CD4-positive, CD25-positive, alpha-beta regulatory T cell (primary cell): ENCODE data around the gene P3H3. TPM values are rescaled to one million over a fixed set of nuclear protein-coding genes. Genes with fewer than 3 reads are reported as not detected.
A peak's percentile ranks its signal among the peaks of the same experiment; 100 is the strongest.

ENCODE experiments used
- ATAC-seq, 2 donors: fragments of 150-1000 bp; cut with Tn5 transposase; one replicate each; pipeline ENCODE4 v1.10.0; 2021; ENCODE audit warnings: low read depth in 2 of 2, moderate number of reproducible peaks in 2 of 2, moderate library complexity in 1 of 2
- DNase-seq, 3 donors: peaks; one replicate each; pipeline versions ENCODE4 v3.0.0 to v3.0.0-alpha.2; 2012 to 2022; ENCODE audit warnings: mixed read lengths in 1 of 3
- H3K27ac ChIP-seq: one replicate; pipeline ENCODE4 v1.7.0; 2013; ENCODE audit warnings: mild to moderate bottlenecking, low read length; ENCODE audit not compliant: insufficient read depth, poor library complexity, severe bottlenecking
- H3K27me3 ChIP-seq: one replicate; pipeline ENCODE4 v1.7.0; 2013; ENCODE audit warnings: low read length; ENCODE audit not compliant: control insufficient read depth, insufficient read depth
- H3K36me3 ChIP-seq: one replicate; pipeline ENCODE4 v1.7.0; 2013; ENCODE audit warnings: mild to moderate bottlenecking, low read length, moderate library complexity; ENCODE audit not compliant: control insufficient read depth, insufficient read depth
- H3K4me1 ChIP-seq: 2 replicates; pipeline ENCODE4 v1.7.0; 2013; ENCODE audit warnings: mild to moderate bottlenecking, low read length; ENCODE audit not compliant: insufficient read depth, control insufficient read depth, poor library complexity, severe bottlenecking
- H3K4me3 ChIP-seq: one replicate; pipeline ENCODE4 v1.7.0; 2013; ENCODE audit warnings: low read depth, mild to moderate bottlenecking, low read length, moderate library complexity
- H3K9me3 ChIP-seq, 2 experiments: 1 replicate in 1 of 2; 2 replicates in 1 of 2; pipeline ENCODE4 v1.7.0; 2013; ENCODE audit warnings: low read length in 2 of 2, mild to moderate bottlenecking in 1 of 2, moderate library complexity in 1 of 2; ENCODE audit not compliant: control insufficient read depth in 2 of 2
- H3K27ac Mint-ChIP-seq, 3 donors: one replicate each; pipeline ENCODE4 v1.8.0; 2020 to 2022; ENCODE audit warnings: mild to moderate bottlenecking in 3 of 3, mixed read lengths in 3 of 3, moderate library complexity in 2 of 3
- H3K27me3 Mint-ChIP-seq: one replicate; pipeline ENCODE4 v1.8.0; 2022; ENCODE audit warnings: mild to moderate bottlenecking, mixed read lengths
- H3K36me3 Mint-ChIP-seq: one replicate; pipeline ENCODE4 v1.8.0; 2020; ENCODE audit warnings: mixed read lengths
- H3K4me1 Mint-ChIP-seq, 4 donors: one replicate each; pipeline ENCODE4 v1.8.0; 2020 to 2022; ENCODE audit warnings: mixed read lengths in 4 of 4, mild to moderate bottlenecking in 1 of 4
- H3K4me3 Mint-ChIP-seq, 4 donors: one replicate each; pipeline ENCODE4 v1.8.0; 2020 to 2022; ENCODE audit warnings: mild to moderate bottlenecking in 4 of 4, mixed read lengths in 4 of 4, moderate library complexity in 3 of 4
- H3K9me3 Mint-ChIP-seq, 7 donors: one replicate each; pipeline ENCODE4 v1.8.0; 2020 to 2022; ENCODE audit warnings: mixed read lengths in 7 of 7, mild to moderate bottlenecking in 3 of 7, moderate library complexity in 2 of 7
- polyA plus RNA-seq, 4 donors: library from polyadenylated mRNA; unstranded; fragments of 300-500 nt; fragmentation: Illumina TruSeq; gene quantifications; one replicate each; pipeline ENCODE4 v1.2.3, GENCODE V29; 2021
- total RNA-seq: library from RNA; stranded (reverse); gene quantifications from one replicate; pipeline ENCODE4 v1.2.3, GENCODE V29; 2022

Gene P3H3
- total RNA-seq: 1.4 TPM
- 1 to 10 TPM in 1 of 4 donors, under 1 TPM in 2, not detected in 1; 0.64 to 1.2 (median 1.00) TPM for polyA plus RNA-seq

DNA sequence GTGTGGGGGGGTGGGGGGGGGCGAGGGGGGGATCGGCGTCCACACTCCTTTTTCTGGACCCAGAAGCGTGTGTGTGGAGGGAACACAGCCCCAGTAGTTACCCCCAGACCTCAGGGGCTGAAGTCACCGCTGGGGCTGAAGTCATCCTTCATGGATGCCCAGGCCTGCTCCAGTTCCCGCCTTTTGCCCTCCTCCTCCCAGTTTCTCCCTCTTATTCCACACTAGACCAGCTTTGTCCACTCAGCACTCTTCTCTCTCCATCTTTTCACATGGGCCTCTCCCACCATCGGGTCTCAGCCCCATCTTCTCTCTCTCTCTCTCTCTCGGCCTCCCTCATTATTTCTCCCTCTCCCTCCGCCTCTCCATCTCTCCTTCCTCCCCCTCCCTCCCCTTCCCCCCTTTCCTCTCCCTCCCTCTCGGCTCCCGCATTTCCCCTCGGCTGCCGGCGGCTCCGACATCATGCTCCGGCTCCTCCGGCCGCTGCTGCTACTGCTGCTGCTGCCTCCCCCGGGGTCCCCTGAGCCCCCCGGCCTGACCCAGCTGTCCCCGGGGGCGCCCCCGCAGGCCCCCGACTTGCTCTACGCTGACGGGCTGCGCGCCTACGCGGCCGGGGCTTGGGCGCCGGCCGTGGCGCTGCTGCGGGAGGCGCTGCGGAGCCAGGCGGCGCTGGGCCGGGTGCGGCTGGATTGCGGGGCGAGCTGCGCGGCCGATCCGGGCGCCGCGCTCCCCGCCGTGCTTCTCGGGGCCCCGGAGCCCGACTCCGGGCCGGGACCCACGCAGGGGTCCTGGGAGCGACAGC is at the start of gene P3H3:
Gene P3H3 (plus strand): TSS at position 426 of the 799 bp plus-strand sequence. CDS start 34 bp downstream, at position 460.
- Histone ChIP-seq H3K9me3 (no peaks in the 10 kb centered on the region), H3K4me1 (peaks cover 22% of the 10 kb centered on the region), H3K27me3 (peaks cover 15% of the 10 kb centered on the region), H3K36me3 (no peaks in the 10 kb centered on the region), H3K4me3 (peak within 1 kb of the TSS; percentile 7), H3K27ac (no peak within 1 kb of the TSS)
- peak; percentile 36 to 41 for ATAC-seq
- Mint-ChIP-seq H3K4me1 (peaks cover 0 to 31% (median 10%) of the 10 kb centered on the region in 4 donors), H3K4me3 (peak within 1 kb of the TSS; percentile 80 to 93 (median 90)), H3K27me3 (peaks cover 70% of the 10 kb centered on the region), H3K9me3 (peaks cover 0 to 3% (median 0%) of the 10 kb centered on the region in 7 donors), H3K36me3 (no peaks in the 10 kb centered on the region), H3K27ac (peak within 1 kb of the TSS; percentile 78 to 90 (median 83))
- peak in 1 of 3 donors; percentile 51 for DNase-seq

DNA sequence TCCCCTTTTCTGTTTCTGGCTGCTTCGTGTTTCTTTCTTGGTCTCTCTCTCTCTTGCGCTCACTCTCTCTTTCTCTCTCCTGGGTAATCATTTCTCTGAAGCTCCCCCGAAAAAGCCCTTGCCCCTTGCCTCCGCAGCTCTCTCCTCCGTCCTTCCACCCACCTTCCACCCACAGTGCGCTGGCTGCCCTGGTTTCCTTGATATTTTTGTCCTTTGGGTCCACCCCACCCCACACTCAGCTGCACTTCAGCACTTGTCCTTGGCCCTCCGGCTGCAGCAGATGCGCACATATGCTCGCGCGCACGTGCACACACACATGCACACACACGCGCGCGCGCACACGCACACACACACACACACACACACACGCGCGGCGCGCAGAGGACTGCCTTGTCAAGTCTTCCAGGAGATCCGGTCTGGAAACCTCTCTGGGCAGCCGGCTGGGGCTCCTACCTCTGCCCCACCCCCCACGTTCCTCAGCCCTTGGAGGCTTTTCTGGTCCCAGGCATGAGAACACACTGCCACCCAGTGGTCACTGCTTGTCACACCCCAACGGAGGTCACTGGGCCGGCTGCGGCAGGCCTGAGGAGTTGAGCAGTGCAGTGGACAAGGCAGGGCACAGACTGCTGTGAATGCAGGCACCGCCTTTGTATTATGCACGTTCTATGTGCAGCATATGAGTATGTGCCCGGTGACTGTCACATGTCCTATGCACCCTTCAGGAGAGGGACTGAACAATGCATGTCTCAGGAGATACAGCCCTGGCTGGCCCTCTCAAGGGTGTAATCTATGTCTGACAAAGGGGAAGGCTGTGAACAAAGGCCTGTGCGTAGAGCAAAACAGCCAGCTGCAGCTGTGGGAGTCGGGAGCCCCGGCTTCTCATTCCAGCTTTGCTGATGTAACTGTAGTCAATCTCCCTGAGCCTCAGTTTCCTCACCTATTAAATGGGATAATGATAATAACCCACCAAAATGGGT is 49.3 kb upstream of the P3H3 start:
- Histone ChIP-seq H3K36me3 (no peaks in the 10 kb centered on the region), H3K9me3 (no peaks in the 10 kb centered on the region), H3K4me3 (peak overlapping the region; percentile 37), H3K27me3 (peaks cover 11% of the 10 kb centered on the region), H3K27ac (peak overlapping the region; percentile 17), H3K4me1 (peaks cover 34% of the 10 kb centered on the region)
- ATAC-seq (peak; percentile 87 to 88), DNase-seq (peak; percentile 83 to 89 (median 86))
- Mint-ChIP-seq H3K27ac (peak overlapping the region; percentile 64 to 95 (median 69)), H3K27me3 (peaks cover 22% of the 10 kb centered on the region), H3K36me3 (no peaks in the 10 kb centered on the region), H3K4me1 (peaks cover 0 to 65% (median 22%) of the 10 kb centered on the region in 4 donors), H3K4me3 (peak overlapping the region; percentile 66 to 95 (median 84)), H3K9me3 (no peaks in the 10 kb centered on the region)

DNA sequence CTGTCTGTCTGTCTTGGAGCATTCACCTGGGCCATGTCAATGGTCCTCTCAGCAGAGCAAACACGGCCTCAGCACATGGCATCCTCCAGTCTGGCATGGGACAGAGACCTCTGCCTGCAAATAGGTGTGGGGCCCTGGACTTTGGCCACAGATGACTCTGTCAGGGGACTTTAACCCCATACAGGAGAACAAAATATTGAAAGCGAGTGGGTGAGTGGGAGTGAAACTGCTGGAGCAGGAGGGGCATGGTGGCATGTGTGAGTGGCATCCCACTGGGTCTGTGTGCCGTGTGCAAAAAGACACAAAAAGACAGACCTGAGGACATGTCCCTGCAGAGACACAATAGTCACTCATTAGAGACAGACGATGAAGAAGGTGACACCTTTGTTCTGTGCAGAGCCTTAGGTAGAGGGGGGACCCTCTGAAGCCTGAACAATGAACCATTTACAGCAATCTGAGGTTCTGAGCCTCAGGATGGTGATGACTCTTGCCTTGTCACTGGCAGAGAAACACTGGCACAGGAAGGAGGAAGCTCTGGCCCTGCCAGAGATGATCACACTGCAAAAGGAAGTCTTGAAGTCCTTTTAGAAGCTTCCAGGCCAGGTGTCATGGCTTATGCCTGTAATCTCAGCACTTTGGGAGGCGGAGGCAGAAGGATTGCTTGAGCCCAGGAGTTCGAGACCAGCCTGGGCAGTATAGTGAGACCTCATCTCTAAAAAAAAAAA is 48.3 kb upstream of the P3H3 start:
- H3K9me3 Mint-ChIP-seq: no peaks in the 10 kb centered on the region
- ATAC-seq: no peak
- H3K4me3 ChIP-seq: no peak overlapping the region
- H3K4me1 Mint-ChIP-seq: peaks cover 0 to 67% (median 17%) of the 10 kb centered on the region in 4 donors
- no peaks in the 10 kb centered on the region for H3K36me3 ChIP-seq
- no peaks in the 10 kb centered on the region for H3K9me3 ChIP-seq
- H3K27me3 ChIP-seq: peaks cover 9% of the 10 kb centered on the region
- peak overlapping the region in 3 of 4 donors; percentile 66 to 95 (median 80) for H3K4me3 Mint-ChIP-seq
- H3K4me1 ChIP-seq: peaks cover 25% of the 10 kb centered on the region
- H3K27ac ChIP-seq: no peak overlapping the region
- peak overlapping the region; percentile 56 to 84 (median 73) for H3K27ac Mint-ChIP-seq
- H3K27me3 Mint-ChIP-seq: peaks cover 16% of the 10 kb centered on the region
- no peaks in the 10 kb centered on the region for H3K36me3 Mint-ChIP-seq
- DNase-seq: peak in 1 of 3 donors; percentile 54

GRCh38 chr12:6780573-6780972 is 47.6 kb upstream of the P3H3 start:
- Histone ChIP-seq H3K27me3 (peaks cover 4% of the 10 kb centered on the region), H3K9me3 (no peaks in the 10 kb centered on the region), H3K4me1 (peaks cover 22% of the 10 kb centered on the region), H3K36me3 (no peaks in the 10 kb centered on the region), H3K27ac (no peak overlapping the region), H3K4me3 (no peak overlapping the region)
- Mint-ChIP-seq H3K4me1 (peaks cover 0 to 67% (median 16%) of the 10 kb centered on the region in 4 donors), H3K27ac (peak overlapping the region; percentile 14 to 84 (median 56)), H3K4me3 (peak overlapping the region in 1 of 4 donors; percentile 38), H3K9me3 (no peaks in the 10 kb centered on the region), H3K27me3 (peaks cover 9% of the 10 kb centered on the region), H3K36me3 (no peaks in the 10 kb centered on the region)
- no peak for ATAC-seq
- DNase-seq: no peak

DNA sequence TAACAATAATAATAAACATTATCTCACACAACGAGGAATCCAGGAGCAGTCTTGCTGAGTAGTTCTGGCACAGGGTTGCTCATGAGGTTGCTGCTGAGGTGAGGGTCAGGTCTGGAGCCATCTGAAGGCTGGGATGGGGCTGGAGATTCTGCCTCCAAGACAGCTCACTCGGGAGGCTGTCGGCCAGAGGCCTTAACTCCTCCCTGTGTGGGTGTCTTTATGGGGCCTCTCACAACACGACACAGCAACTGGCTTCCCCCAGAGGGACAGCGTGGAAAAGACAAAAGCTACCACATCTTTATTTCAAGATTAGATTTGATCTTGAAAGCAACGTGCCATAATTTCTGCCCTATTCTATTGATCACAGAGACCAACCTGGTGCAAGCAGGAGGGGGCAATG is 46.1 kb upstream of the P3H3 start:
- no peaks in the 10 kb centered on the region for H3K9me3 Mint-ChIP-seq
- DNase-seq: no peak
- no peak for ATAC-seq
- peaks cover 6% of the 10 kb centered on the region for H3K27me3 Mint-ChIP-seq
- peak overlapping the region in 1 of 4 donors; percentile 8 for H3K4me3 Mint-ChIP-seq
- Histone ChIP-seq H3K4me3 (no peak overlapping the region), H3K4me1 (peaks cover 38% of the 10 kb centered on the region), H3K36me3 (no peaks in the 10 kb centered on the region), H3K9me3 (no peaks in the 10 kb centered on the region), H3K27ac (no peak overlapping the region), H3K27me3 (no peaks in the 10 kb centered on the region)
- H3K27ac Mint-ChIP-seq: peak overlapping the region in 2 of 3 donors; percentile 56 to 67
- H3K36me3 Mint-ChIP-seq: no peaks in the 10 kb centered on the region
- H3K4me1 Mint-ChIP-seq: peaks cover 9 to 74% (median 26%) of the 10 kb centered on the region in 4 donors

- H3K27me3 Mint-ChIP-seq: peaks cover 6% of the 10 kb centered on the region
- no peak for ATAC-seq
- no peaks in the 10 kb centered on the region for H3K27me3 ChIP-seq
- H3K36me3 ChIP-seq: no peaks in the 10 kb centered on the region
- H3K27ac Mint-ChIP-seq: peak overlapping the region in 2 of 3 donors; percentile 83 to 96
- peaks cover 43% of the 10 kb centered on the region for H3K4me1 ChIP-seq
- H3K27ac ChIP-seq: no peak overlapping the region
- peaks cover 9 to 80% (median 26%) of the 10 kb centered on the region in 4 donors for H3K4me1 Mint-ChIP-seq
- no peaks in the 10 kb centered on the region for H3K9me3 Mint-ChIP-seq
- no peaks in the 10 kb centered on the region for H3K36me3 Mint-ChIP-seq
- no peak for DNase-seq
- H3K4me3 Mint-ChIP-seq: peak overlapping the region in 2 of 4 donors; percentile 67 to 68
- H3K4me3 ChIP-seq: no peak overlapping the region
- no peaks in the 10 kb centered on the region for H3K9me3 ChIP-seq
These were observed 45.2 kb upstream of the P3H3 start for GRCh38 chr12:6782850-6783566.
